Neural progenitor cell (in vitro differentiated cells): ENCODE measurements around the gene CPNE4. TPM values are rescaled to one million over a fixed set of nuclear protein-coding genes. Genes with fewer than 3 reads are reported as not detected.

ENCODE experiments used
- DNase-seq: peaks from one replicate; pipeline ENCODE4 v3.0.0-alpha.2; 2016; ENCODE audit warnings: low spot score
- H2AFZ ChIP-seq: fragments of 200-600 bp; sonication (generic); replicated peaks from 2 replicates; pipeline ENCODE4 v1.6.1; 2016; ENCODE audit warnings: antibody characterized with exemption
- H3F3A ChIP-seq: fragments of 200-600 bp; sonication (generic); 2 replicates; pipeline ENCODE4 v1.6.1; 2016; ENCODE audit warnings: antibody characterized with exemption, low read depth
- H3K27ac ChIP-seq: fragments of 200-600 bp; sonication (generic); 2 replicates; pipeline ENCODE4 v1.5.1; 2016; ENCODE audit warnings: mild to moderate bottlenecking
- H3K27me3 ChIP-seq: fragments of 200-600 bp; sonication (generic); 2 replicates; pipeline ENCODE4 v1.6.1; 2016; ENCODE audit warnings: mild to moderate bottlenecking, moderate library complexity
- H3K36me3 ChIP-seq: fragments of 200-600 bp; sonication (generic); 2 replicates; pipeline ENCODE4 v1.5.1; 2016
- H3K4me1 ChIP-seq: fragments of 200-600 bp; sonication (generic); 2 replicates; pipeline ENCODE4 v1.6.1; 2016; ENCODE audit warnings: mixed run types
- H3K4me2 ChIP-seq: fragments of 200-600 bp; sonication (generic); 2 replicates; pipeline ENCODE4 v1.6.1; 2016
- H3K4me3 ChIP-seq: fragments of 200-600 bp; sonication (generic); 2 replicates; pipeline ENCODE4 v1.5.1; 2016
- H3K79me2 ChIP-seq: fragments of 200-600 bp; sonication (generic); 2 replicates; pipeline ENCODE4 v1.6.1; 2016; ENCODE audit warnings: low read depth
- H3K9ac ChIP-seq: fragments of 200-600 bp; sonication (generic); 2 replicates; pipeline ENCODE4 v1.6.1; 2016
- H3K9me3 ChIP-seq: fragments of 200-600 bp; sonication (generic); 2 replicates; pipeline ENCODE4 v1.5.1; 2016; ENCODE audit warnings: low read depth
- H4K20me1 ChIP-seq: fragments of 200-600 bp; sonication (generic); 2 replicates; pipeline ENCODE4 v1.6.1; 2016; ENCODE audit warnings: low read depth
- H3K27ac Mint-ChIP-seq: 3 replicates; pipeline ENCODE4 v1.8.0; 2021; ENCODE audit warnings: mixed read lengths
- H3K27me3 Mint-ChIP-seq: 2 replicates; pipeline ENCODE4 v1.8.0; 2022; ENCODE audit warnings: low read depth, mild to moderate bottlenecking, inconsistent platforms, moderate library complexity, mixed read lengths; ENCODE audit not compliant: insufficient read depth
- H3K36me3 Mint-ChIP-seq: 3 replicates; pipeline ENCODE4 v1.8.0; 2021; ENCODE audit warnings: mixed read lengths
- H3K4me1 Mint-ChIP-seq: 3 replicates; pipeline ENCODE4 v1.8.0; 2021; ENCODE audit warnings: mixed read lengths
- H3K4me3 Mint-ChIP-seq: 3 replicates; pipeline ENCODE4 v1.8.0; 2021; ENCODE audit warnings: mild to moderate bottlenecking, moderate library complexity, mixed read lengths
- H3K9me3 Mint-ChIP-seq: 3 replicates; pipeline ENCODE4 v1.8.0; 2020; ENCODE audit warnings: mixed read lengths
- EZH2 ChIP-seq: fragments of 200-600 bp; sonication (generic); IDR thresholded peaks from 2 replicates; pipeline ENCODE4 v1.6.1; 2017; ENCODE audit warnings: antibody characterized with exemption, mild to moderate bottlenecking, moderate library complexity
- EZH2phosphoT487 ChIP-seq: fragments of 200-600 bp; sonication (generic); IDR thresholded peaks from 2 replicates; pipeline ENCODE4 v1.6.1; 2017; ENCODE audit warnings: antibody characterized with exemption
- total RNA-seq: library from RNA; depleted of rRNA; stranded (reverse); fragments of >200 nt; gene quantifications from 2 replicates; pipeline ENCODE4 v1.2.3, GENCODE V29; 2015; ENCODE audit warnings: low replicate concordance
- TF ChIP-seq, protein P1 (sequence below): fragments of 200-600 bp; sonication (generic); IDR thresholded peaks from 2 replicates; pipeline ENCODE4 v1.5.1; 2017; ENCODE audit warnings: antibody characterized with exemption, mild to moderate bottlenecking

Gene CPNE4
- total RNA-seq, 1 donor from 2014 or later = not detected

DNA sequence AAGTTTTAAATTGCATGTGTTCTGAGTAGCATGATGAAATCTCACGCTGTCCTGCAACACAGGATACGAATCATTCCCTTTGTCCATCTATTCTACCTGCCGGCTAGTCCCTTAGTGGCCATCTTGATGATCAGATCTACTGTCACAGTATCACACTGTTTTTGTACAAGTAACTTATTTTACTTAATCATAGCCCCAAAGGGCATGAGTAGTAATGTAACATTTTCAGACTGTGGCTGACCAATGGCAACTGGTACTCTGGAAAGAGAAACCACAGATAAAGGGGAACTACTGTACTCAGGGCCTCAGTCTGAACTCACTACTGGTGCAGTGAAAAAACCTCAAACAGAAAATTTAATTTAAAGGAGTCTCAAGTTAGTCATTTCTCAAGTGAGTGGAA lies 404.7 kb downstream of the CPNE4 start:
- Histone ChIP-seq H3K4me2 (no peak overlapping the region), H3K36me3 (no peaks in the 10 kb centered on the region), H2AFZ (no peak overlapping the region), H3K27me3 (no peaks in the 10 kb centered on the region), H3K9ac (no peak overlapping the region), H3K4me1 (no peaks in the 10 kb centered on the region), H3K27ac (no peak overlapping the region), H3K9me3 (no peaks in the 10 kb centered on the region), H3F3A (no peaks in the 10 kb centered on the region), H4K20me1 (no peaks in the 10 kb centered on the region), H3K79me2 (no peaks in the 10 kb centered on the region), H3K4me3 (no peak overlapping the region)
- H3K9me3 Mint-ChIP-seq = peaks cover 2% of the 10 kb centered on the region
- H3K4me3 Mint-ChIP-seq = no peak overlapping the region
- peaks cover 6% of the 10 kb centered on the region for H3K4me1 Mint-ChIP-seq
- H3K36me3 Mint-ChIP-seq = peaks cover 2% of the 10 kb centered on the region
- H3K27ac Mint-ChIP-seq = no peak overlapping the region
- no peaks in the 10 kb centered on the region for H3K27me3 Mint-ChIP-seq
- no peak for DNase-seq
- TF ChIP-seq EZH2 = no peak

DNA sequence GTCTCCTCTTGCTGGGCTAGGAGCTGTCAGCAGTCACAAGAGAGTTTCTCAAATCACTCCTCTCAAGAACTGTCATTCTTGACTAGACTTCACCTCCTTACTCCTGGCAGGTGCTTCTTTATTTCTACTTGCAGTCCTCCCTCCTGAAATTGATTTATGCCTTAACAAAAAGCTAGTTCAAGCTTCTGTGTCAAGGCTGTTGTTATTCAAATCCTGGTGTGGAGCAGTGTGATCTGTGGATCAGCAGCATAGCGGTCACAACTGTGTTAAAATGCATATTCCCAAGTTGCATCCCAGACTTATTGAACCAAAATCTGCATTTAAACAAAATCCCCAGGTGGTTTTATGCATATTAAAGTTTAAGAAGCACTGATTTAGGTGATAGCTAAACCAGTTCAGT lies 411.4 kb downstream of the CPNE4 start:
- H3F3A ChIP-seq = no peaks in the 10 kb centered on the region
- H3K4me3 Mint-ChIP-seq = no peak overlapping the region
- TF ChIP-seq EZH2 (no peak), EZH2phosphoT487 (no peak)
- TF ChIP-seq, protein P1, sequence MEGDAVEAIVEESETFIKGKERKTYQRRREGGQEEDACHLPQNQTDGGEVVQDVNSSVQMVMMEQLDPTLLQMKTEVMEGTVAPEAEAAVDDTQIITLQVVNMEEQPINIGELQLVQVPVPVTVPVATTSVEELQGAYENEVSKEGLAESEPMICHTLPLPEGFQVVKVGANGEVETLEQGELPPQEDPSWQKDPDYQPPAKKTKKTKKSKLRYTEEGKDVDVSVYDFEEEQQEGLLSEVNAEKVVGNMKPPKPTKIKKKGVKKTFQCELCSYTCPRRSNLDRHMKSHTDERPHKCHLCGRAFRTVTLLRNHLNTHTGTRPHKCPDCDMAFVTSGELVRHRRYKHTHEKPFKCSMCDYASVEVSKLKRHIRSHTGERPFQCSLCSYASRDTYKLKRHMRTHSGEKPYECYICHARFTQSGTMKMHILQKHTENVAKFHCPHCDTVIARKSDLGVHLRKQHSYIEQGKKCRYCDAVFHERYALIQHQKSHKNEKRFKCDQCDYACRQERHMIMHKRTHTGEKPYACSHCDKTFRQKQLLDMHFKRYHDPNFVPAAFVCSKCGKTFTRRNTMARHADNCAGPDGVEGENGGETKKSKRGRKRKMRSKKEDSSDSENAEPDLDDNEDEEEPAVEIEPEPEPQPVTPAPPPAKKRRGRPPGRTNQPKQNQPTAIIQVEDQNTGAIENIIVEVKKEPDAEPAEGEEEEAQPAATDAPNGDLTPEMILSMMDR = no peak
- peaks cover 42% of the 10 kb centered on the region for H3K4me1 Mint-ChIP-seq
- H3K9me3 ChIP-seq = no peaks in the 10 kb centered on the region
- no peak overlapping the region for H3K4me3 ChIP-seq
- H3K36me3 ChIP-seq = no peaks in the 10 kb centered on the region
- no peaks in the 10 kb centered on the region for H3K79me2 ChIP-seq
- H2AFZ ChIP-seq = no peak overlapping the region
- H3K4me1 ChIP-seq = peaks cover 13% of the 10 kb centered on the region
- H3K27ac Mint-ChIP-seq = no peak overlapping the region
- H3K27me3 Mint-ChIP-seq = peaks cover 2% of the 10 kb centered on the region
- no peak for DNase-seq
- H3K36me3 Mint-ChIP-seq = peaks cover 2% of the 10 kb centered on the region
- no peak overlapping the region for H3K27ac ChIP-seq
- H4K20me1 ChIP-seq = no peaks in the 10 kb centered on the region
- no peak overlapping the region for H3K9ac ChIP-seq
- H3K4me2 ChIP-seq = no peak overlapping the region
- no peaks in the 10 kb centered on the region for H3K27me3 ChIP-seq
- H3K9me3 Mint-ChIP-seq = peaks cover 2% of the 10 kb centered on the region

DNA sequence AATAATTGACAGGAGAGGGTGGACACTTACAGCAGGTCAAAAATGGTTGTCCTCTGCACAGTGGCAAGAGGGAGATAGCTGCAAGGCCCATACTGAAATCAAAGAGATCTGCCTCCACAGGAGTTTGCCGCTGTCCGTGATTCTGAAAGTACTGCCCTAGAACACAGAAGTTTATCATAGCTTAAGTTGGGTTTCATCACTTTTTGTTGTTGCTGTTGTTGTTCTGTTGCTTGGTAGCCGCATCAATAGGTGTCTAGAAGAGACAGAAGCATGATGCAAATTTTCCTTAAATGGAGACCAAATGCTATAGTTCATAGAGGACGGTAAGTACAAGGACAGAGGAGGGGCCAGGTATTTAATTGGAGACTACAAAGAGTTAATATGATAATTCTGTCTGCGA lies 412.1 kb downstream of the CPNE4 start:
- H3K27ac Mint-ChIP-seq = no peak overlapping the region
- no peak for DNase-seq
- Histone ChIP-seq H3K4me2 (no peak overlapping the region), H3K9me3 (no peaks in the 10 kb centered on the region), H3K27ac (no peak overlapping the region), H3K79me2 (no peaks in the 10 kb centered on the region), H3K4me3 (no peak overlapping the region), H2AFZ (no peak overlapping the region), H3K9ac (no peak overlapping the region), H3K4me1 (peaks cover 13% of the 10 kb centered on the region), H3K36me3 (no peaks in the 10 kb centered on the region), H4K20me1 (no peaks in the 10 kb centered on the region), H3F3A (no peaks in the 10 kb centered on the region), H3K27me3 (no peaks in the 10 kb centered on the region)
- H3K27me3 Mint-ChIP-seq = peaks cover 5% of the 10 kb centered on the region
- peaks cover 2% of the 10 kb centered on the region for H3K36me3 Mint-ChIP-seq
- peaks cover 44% of the 10 kb centered on the region for H3K4me1 Mint-ChIP-seq
- peaks cover 2% of the 10 kb centered on the region for H3K9me3 Mint-ChIP-seq
- TF ChIP-seq, protein P1 = no peak
- TF ChIP-seq EZH2phosphoT487 = no peak
- no peak for TF ChIP-seq EZH2
- no peak overlapping the region for H3K4me3 Mint-ChIP-seq

DNA sequence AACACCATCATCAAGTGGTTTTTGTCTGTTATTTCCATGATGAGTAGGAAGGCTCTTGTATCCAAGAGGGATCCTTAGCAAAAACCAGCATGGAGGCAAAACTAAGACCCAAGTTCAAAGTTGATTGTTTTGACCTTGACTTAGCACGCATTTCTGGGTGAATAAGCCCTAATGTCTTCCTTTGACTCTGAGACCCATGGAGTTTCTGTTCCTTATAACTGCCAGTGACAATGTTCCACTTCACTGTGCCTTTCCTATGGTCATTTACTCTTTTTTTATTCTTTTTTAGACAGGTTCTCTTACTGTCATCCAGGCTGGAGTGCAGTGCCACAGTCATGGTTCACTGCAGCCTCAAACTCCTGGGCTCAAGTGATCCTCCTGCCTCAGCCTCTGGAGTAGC lies 413.8 kb downstream of the CPNE4 start:
- Histone ChIP-seq H4K20me1 (no peaks in the 10 kb centered on the region), H3K4me1 (peaks cover 13% of the 10 kb centered on the region), H3K4me3 (no peak overlapping the region), H3K36me3 (no peaks in the 10 kb centered on the region), H3K9me3 (no peaks in the 10 kb centered on the region), H3K4me2 (no peak overlapping the region), H3F3A (no peaks in the 10 kb centered on the region), H3K9ac (no peak overlapping the region), H3K27me3 (no peaks in the 10 kb centered on the region), H3K27ac (no peak overlapping the region), H3K79me2 (no peaks in the 10 kb centered on the region), H2AFZ (no peak overlapping the region)
- H3K4me3 Mint-ChIP-seq = no peak overlapping the region
- H3K27me3 Mint-ChIP-seq = peaks cover 6% of the 10 kb centered on the region
- peaks cover 47% of the 10 kb centered on the region for H3K4me1 Mint-ChIP-seq
- DNase-seq = no peak
- no peaks in the 10 kb centered on the region for H3K9me3 Mint-ChIP-seq
- TF ChIP-seq, protein P1 = no peak
- TF ChIP-seq EZH2 (no peak), EZH2phosphoT487 (no peak)
- H3K27ac Mint-ChIP-seq = no peak overlapping the region
- H3K36me3 Mint-ChIP-seq = no peaks in the 10 kb centered on the region
